Subcutaneous adipose tissue (tissue), 4 donors: ENCODE measurements around the gene DLGAP1. TPM values are rescaled to one million over a fixed set of nuclear protein-coding genes. Genes with fewer than 3 reads are reported as not detected.

Experiments used
- CTCF ChIP-seq: fragments of 450-650 bp; IDR thresholded peaks from one replicate; pipeline ENCODE4 v1.5.1; 2016; ENCODE audit warnings: low read depth, mild to moderate bottlenecking, control low read depth, antibody characterized with exemption, moderate library complexity
- total RNA-seq, 4 donors: library from RNA; depleted of rRNA; stranded (reverse); fragments of >200 nt; gene quantifications; one replicate each; pipeline ENCODE4 v1.1.0, GENCODE V29; 2016

The DLGAP1 gene
- total RNA-seq, 4 donors from 2014 or later, result 0.44 to 3.3 (median 0.99) TPM

- TF ChIP-seq CTCF, result no peak
Measured at GRCh38 chr18:3540805-3541548, 914.1 kb downstream of the DLGAP1 start.

GRCh38 chr18:3538954-3539617 lies 916.0 kb downstream of the DLGAP1 start:
- no peak for TF ChIP-seq CTCF

- TF ChIP-seq CTCF, result no peak
Measured at GRCh38 chr18:3538456-3538855, 916.7 kb downstream of the DLGAP1 start.

- TF ChIP-seq CTCF, result no peak
Measured at GRCh38 chr18:3530807-3531206, 924.3 kb downstream of the DLGAP1 start.

GRCh38 chr18:3529601-3530000 lies 925.5 kb downstream of the DLGAP1 start:
- no peak for TF ChIP-seq CTCF

GRCh38 chr18:3529077-3529476 lies 926.0 kb downstream of the DLGAP1 start:
- TF ChIP-seq CTCF, result no peak

- TF ChIP-seq CTCF, result no peak
Measured at GRCh38 chr18:3528231-3528630, 926.9 kb downstream of the DLGAP1 start.
